Transverse colon (tissue), 4 donors: ENCODE measurements around the gene CRISPLD2. TPM values are rescaled to one million over a fixed set of nuclear protein-coding genes. Genes with fewer than 3 reads are reported as not detected.

Source experiments
- DNase-seq: peaks from one replicate; pipeline ENCODE4 v3.0.0-alpha.2; 2019
- H3K27ac ChIP-seq, 4 donors: fragments of 200-600 bp; sonication (generic); 2 replicates each; pipeline ENCODE4 v1.5.1; 2016 to 2018; ENCODE audit warnings: inconsistent platforms in 4 of 4
- H3K27me3 ChIP-seq: fragments of 200-600 bp; sonication (generic); 2 replicates; pipeline ENCODE4 v1.5.1; 2017; ENCODE audit warnings: inconsistent platforms
- H3K36me3 ChIP-seq, 4 donors: fragments of 200-600 bp; sonication (generic); 2 replicates each; pipeline ENCODE4 v1.5.1; 2017 to 2019; ENCODE audit warnings: inconsistent platforms in 4 of 4
- H3K4me1 ChIP-seq, 4 donors: fragments of 200-600 bp; sonication (generic); 2 replicates each; pipeline ENCODE4 v1.5.1; 2017 to 2020; ENCODE audit warnings: inconsistent platforms in 4 of 4
- H3K4me3 ChIP-seq, 4 donors: fragments of 200-600 bp; sonication (generic); 1 replicate in 1 of 4; 2 replicates in 3 of 4; pipeline versions ENCODE4 v1.5.1 to v1.6.1; 2017 to 2019; ENCODE audit warnings: inconsistent platforms in 4 of 4
- H3K9me3 ChIP-seq, 2 donors: fragments of 200-600 bp; sonication (generic); 2 replicates each; pipeline ENCODE4 v1.5.1; 2017 to 2019; ENCODE audit warnings: inconsistent platforms in 2 of 2
- EP300 ChIP-seq: sonication (generic); formaldehyde crosslinking; IDR thresholded peaks from one replicate; pipeline ENCODE4 v1.6.1; 2017; ENCODE audit warnings: antibody characterized with exemption, low read depth
- POLR2A ChIP-seq: fragments of 450-650 bp; IDR thresholded peaks from one replicate; pipeline ENCODE4 v1.6.1; 2016; ENCODE audit warnings: antibody characterized with exemption, mild to moderate bottlenecking, moderate library complexity
- POLR2AphosphoS5 ChIP-seq, 3 donors: sonication (generic); formaldehyde crosslinking; IDR thresholded peaks; one replicate each; pipeline ENCODE4 v1.6.1; 2016; ENCODE audit warnings: antibody characterized with exemption in 3 of 3
- WGBS, 2 donors: methylation state at CpG; one replicate each; pipeline ENCODE4 v1.1.5; 2018; ENCODE audit warnings: low coverage in 1 of 2; 5-methylcytosine and 5-hydroxymethylcytosine counted together
- in situ Hi-C, 4 donors: fragments of 200-750 bp; cut with MboI; loops; one replicate each; pipeline versions ENCODE4 v1.15.0 to v1.15.1; 2017; ENCODE audit warnings: low sequenced_read_pairs in 3 of 4, low pct_ligation_motif_present in 1 of 4, low pct_unique_long_range_greater_than_20kb in 1 of 4
- intact Hi-C: fragments of 100-400 bp; cut with DNase I; formaldehyde crosslinking; loops from one replicate; pipeline ENCODE4 v1.15.1; 2023; ENCODE audit warnings: low total_unique reads
- total RNA-seq, 4 donors: library from RNA; depleted of rRNA; stranded (reverse); fragments of >200 nt; gene quantifications; one replicate each; pipeline ENCODE4 v1.1.0, GENCODE V29; 2016
- TF ChIP-seq, protein P1 (sequence below), 5 experiments: fragments of 200-600 bp in 3 of 5; fragments of 450-650 bp in 2 of 5; sonication (generic) in 3 of 5; IDR thresholded peaks; 1 replicate in 2 of 5; 2 replicates in 3 of 5; pipeline ENCODE4 v1.5.1; 2016 to 2017; ENCODE audit warnings: antibody characterized with exemption in 5 of 5, inconsistent platforms in 3 of 5, mild to moderate bottlenecking in 2 of 5, moderate library complexity in 1 of 5

CRISPLD2 gene
- total RNA-seq, 4 donors from 2014 or later: 53.4 to 326 (median 71.0) TPM

DNA sequence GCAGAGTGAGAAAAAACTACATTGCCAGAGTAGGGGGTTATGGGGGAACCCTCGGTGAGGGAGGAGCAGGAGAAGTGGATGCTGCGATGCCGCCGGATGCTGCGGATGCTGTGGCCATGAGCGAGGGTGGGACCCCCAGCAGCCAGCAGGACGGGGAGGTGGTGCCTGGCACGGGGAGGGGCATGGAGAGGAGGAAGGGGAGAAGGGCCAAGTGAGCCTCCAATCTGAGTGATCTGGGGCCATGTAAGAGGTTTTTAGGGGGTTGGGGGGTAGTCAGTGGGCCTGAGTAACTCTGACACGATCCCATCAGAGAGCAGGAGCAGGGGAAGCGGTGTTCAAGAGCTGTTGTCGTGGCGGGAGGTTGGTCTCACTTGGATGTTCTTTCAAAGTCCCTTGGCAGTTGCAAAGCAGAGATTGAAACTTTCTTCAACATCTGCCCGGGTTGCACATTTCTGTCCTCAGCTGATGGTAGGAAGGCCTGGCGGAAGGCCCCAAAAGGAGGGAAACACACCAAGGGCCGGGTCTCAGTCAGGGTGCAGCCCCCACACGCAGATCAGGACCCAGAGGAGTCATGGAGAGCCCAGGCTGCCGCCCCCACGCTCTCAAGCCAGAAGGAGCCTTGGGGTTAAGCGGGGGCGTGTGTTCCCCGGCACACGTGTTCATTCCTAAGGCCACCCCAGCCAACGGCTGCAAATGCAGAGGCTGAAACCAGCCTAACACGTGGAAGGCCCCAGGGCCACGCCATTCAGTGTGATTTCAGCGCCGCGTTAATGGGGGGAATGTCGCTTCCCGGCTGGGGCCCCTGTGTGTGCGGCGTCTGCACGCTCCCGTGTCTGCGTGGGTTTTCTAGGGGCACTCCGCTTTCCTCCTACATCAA lies 109.9 kb downstream of the CRISPLD2 start:
- no peak for DNase-seq
- intact Hi-C loops (no loop called here), in situ Hi-C loops (no loop called here)
- Histone ChIP-seq H3K9me3 (no peaks in the 10 kb centered on the region), H3K4me3 (no peak overlapping the region), H3K4me1 (peaks cover 0 to 24% (median 9%) of the 10 kb centered on the region in 4 donors), H3K27ac (peak overlapping the region in 3 of 4 donors; percentile 39 to 57 (median 54)), H3K36me3 (no peaks in the 10 kb centered on the region), H3K27me3 (no peaks in the 10 kb centered on the region)
- 74 to 81% methylated on average over 14 to 30 of the region's 36 CpGs for WGBS, 2 donors
- TF ChIP-seq POLR2AphosphoS5 (IDR thresholded peaks at IDR 0.05) (no peak), POLR2A (no peak), EP300 (no peak)
- TF ChIP-seq, protein P1, sequence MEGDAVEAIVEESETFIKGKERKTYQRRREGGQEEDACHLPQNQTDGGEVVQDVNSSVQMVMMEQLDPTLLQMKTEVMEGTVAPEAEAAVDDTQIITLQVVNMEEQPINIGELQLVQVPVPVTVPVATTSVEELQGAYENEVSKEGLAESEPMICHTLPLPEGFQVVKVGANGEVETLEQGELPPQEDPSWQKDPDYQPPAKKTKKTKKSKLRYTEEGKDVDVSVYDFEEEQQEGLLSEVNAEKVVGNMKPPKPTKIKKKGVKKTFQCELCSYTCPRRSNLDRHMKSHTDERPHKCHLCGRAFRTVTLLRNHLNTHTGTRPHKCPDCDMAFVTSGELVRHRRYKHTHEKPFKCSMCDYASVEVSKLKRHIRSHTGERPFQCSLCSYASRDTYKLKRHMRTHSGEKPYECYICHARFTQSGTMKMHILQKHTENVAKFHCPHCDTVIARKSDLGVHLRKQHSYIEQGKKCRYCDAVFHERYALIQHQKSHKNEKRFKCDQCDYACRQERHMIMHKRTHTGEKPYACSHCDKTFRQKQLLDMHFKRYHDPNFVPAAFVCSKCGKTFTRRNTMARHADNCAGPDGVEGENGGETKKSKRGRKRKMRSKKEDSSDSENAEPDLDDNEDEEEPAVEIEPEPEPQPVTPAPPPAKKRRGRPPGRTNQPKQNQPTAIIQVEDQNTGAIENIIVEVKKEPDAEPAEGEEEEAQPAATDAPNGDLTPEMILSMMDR (IDR thresholded peaks at IDR 0.05): no peak

DNA sequence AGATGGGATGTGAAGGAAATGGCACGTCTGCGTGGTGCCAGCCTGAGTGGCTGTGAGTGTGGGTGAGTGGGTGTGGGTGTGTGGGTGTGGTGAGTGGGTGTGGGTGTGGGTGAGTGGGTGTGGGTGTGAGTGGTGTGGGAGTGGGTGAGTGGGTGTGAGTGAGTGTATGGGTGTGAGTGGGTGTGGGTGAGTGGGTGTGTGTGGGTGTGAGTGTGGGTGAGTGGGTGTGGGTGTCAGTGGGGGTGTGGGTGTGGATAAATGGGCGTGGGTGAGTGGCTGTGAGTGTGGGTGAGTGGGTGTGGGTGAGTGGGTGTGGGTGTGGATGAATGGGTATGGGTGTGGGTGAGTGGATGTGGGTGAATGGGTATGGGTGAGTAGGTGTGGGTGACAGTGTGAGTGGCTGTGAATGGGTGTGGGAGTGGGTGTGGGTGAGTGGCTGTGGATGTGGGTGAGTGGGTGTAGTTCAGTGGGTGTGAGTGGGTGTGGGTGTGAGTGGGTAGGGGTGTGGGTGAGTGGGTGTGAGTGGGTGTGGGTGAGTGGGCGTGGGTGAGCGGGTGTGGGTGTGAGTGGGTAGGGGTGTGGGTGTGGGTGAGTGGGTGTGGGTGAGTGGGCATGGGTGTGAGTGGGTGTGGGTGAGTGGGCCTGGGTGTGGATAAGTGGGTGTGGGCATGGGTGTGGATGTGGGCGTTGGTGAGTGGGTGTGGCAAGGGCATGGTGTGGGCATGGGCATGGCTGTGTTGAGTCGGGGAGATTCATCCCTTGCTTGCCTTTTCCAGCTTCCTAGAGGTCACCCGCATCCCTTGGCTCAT lies 110.7 kb downstream of the CRISPLD2 start:
- intact Hi-C loops: no loop called here
- Histone ChIP-seq H3K9me3 (no peaks in the 10 kb centered on the region), H3K4me3 (no peak overlapping the region), H3K36me3 (no peaks in the 10 kb centered on the region), H3K27ac (no peak overlapping the region), H3K27me3 (no peaks in the 10 kb centered on the region), H3K4me1 (peaks cover 0 to 20% (median 7%) of the 10 kb centered on the region in 4 donors)
- TF ChIP-seq EP300 (no peak), POLR2A (no peak), POLR2AphosphoS5 (IDR thresholded peaks at IDR 0.05) (no peak)
- TF ChIP-seq, protein P1 (IDR thresholded peaks at IDR 0.05): no peak
- WGBS, 2 donors: 32 to 63% methylated on average over 3 to 8 of the region's 8 CpGs
- no peak for DNase-seq
- in situ Hi-C loops: no loop called here

DNA sequence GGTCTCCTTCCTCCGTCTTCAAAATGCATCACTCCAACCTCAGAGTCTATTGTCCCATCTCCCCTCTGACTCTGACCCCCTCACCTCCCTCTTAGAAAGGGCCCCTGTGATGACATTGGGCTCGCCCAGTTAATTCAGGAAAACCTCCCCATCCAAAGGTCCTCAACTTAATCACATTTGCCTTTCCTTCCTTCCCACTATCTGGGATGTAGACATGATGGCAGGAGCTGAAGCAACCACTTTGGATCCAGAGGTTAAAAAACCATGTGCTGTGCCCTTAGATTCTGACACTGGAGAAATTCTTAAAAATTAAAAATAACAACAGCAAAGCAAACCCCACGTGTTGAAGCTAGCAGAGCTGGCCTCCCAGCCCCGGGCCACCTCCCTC lies 111.3 kb downstream of the CRISPLD2 start:
- intact Hi-C loops (no loop called here), in situ Hi-C loops (no loop called here)
- Histone ChIP-seq H3K36me3 (no peaks in the 10 kb centered on the region), H3K4me1 (peaks cover 0 to 20% (median 7%) of the 10 kb centered on the region in 4 donors), H3K9me3 (no peaks in the 10 kb centered on the region), H3K27ac (no peak overlapping the region), H3K4me3 (no peak overlapping the region), H3K27me3 (no peaks in the 10 kb centered on the region)
- no peak for TF ChIP-seq EP300
- no peak for TF ChIP-seq POLR2A
- TF ChIP-seq POLR2AphosphoS5 (IDR thresholded peaks at IDR 0.05): no peak
- TF ChIP-seq, protein P1 (IDR thresholded peaks at IDR 0.05): no peak
- 89 to 100% methylated on average over 1 to 4 of the region's 4 CpGs for WGBS, 2 donors
- no peak for DNase-seq

DNA sequence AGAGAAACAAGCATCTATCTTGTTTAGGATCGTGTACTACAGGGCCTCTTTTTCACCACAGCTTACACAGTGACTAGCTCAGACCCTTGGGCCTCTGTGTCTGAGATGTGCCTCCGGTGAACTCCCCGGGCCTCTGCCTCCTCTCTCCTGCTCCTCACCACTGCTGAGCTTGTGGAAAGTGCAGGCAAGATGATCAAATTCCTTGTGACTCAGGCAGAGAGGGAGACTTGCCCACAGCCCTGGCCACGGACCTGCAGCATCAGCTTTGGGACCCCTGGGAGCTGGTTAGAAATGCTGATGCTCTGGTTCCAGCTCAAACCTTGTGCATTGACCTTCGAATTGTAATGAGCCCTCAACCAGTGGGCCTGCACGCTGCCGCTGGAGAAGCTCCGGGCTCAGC lies 111.7 kb downstream of the CRISPLD2 start:
- intact Hi-C loops: no loop called here
- in situ Hi-C loops: no loop called here
- DNase-seq: no peak

More for the DNA sequence above, 111.7 kb downstream of the CRISPLD2 start:
- WGBS, 2 donors: 94 to 95% methylated on average over 3 to 8 of the region's 8 CpGs
- Histone ChIP-seq H3K36me3 (no peaks in the 10 kb centered on the region), H3K9me3 (no peaks in the 10 kb centered on the region), H3K27me3 (no peaks in the 10 kb centered on the region), H3K27ac (no peak overlapping the region), H3K4me3 (no peak overlapping the region), H3K4me1 (peaks cover 0 to 20% (median 7%) of the 10 kb centered on the region in 4 donors)
- TF ChIP-seq, protein P1 (IDR thresholded peaks at IDR 0.05): no peak
- TF ChIP-seq POLR2AphosphoS5 (IDR thresholded peaks at IDR 0.05) (no peak), POLR2A (no peak), EP300 (no peak)
